Activated T-helper 1 cell treated with Interleukin-2 at 50 U/mL for 16 hours (primary cell): ENCODE measurements around the gene ACER3.

Experiments used
- DNase-seq: peaks from one replicate; pipeline ENCODE4 v3.0.0-alpha.2; 2020; ENCODE audit warnings: low read depth

The ACER3 gene

DNA sequence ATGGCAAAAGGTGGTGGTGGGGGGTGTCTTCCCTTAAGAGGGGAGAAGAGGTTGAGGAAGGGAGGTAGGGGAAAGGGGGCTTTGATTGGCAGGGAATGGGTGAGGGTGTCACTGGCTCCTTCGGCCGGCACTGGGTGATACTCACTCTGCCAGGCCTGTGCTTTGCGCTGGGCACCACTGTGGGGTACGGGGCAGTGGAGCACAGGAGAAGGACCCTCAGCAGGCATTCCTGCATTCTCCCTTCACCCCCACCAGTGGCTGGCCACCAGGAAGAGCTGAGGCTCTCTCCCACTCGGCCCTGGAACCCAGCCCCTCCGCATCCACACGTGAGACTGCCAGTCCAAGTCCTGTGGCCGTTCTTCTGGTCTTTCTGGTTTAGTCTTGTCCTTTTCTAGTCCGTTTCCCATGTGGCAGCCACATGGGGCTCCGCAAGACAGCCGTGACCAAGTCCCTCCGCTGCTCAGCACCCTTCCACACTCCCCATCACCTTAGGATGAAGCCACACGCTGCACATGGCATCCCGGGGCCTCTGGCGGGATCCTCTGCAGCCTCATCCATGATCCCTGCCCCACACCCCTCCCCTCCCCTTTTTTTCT is 214.0 kb downstream of the ACER3 start:
- DNase-seq, result no peak

DNA sequence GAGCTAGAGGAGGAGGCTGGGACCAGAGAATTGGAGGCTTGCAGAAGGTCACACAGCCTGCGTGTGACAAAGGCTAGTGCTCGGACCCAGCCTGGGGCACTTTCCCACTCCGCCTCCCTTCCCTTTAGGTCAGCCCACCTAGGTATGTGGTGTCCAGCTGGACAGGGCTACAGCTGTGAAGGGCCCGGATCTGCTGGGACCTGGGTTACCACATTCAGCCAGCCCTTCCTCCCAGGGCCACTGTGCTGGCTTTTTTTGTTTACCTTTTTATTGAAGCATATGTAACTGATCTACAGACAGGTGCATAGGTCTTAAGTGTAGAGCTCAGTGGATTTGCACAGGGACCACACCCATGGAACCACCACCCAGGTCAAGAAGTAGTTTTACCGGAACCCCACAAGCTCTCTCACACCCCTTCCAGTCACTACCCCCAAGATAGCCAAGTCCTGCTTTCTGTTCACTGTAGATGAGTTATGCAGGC is 214.7 kb downstream of the ACER3 start:
- DNase-seq, result no peak
